ENCODE measurements around the gene PPP1CA.

Gene PPP1CA

DNA sequence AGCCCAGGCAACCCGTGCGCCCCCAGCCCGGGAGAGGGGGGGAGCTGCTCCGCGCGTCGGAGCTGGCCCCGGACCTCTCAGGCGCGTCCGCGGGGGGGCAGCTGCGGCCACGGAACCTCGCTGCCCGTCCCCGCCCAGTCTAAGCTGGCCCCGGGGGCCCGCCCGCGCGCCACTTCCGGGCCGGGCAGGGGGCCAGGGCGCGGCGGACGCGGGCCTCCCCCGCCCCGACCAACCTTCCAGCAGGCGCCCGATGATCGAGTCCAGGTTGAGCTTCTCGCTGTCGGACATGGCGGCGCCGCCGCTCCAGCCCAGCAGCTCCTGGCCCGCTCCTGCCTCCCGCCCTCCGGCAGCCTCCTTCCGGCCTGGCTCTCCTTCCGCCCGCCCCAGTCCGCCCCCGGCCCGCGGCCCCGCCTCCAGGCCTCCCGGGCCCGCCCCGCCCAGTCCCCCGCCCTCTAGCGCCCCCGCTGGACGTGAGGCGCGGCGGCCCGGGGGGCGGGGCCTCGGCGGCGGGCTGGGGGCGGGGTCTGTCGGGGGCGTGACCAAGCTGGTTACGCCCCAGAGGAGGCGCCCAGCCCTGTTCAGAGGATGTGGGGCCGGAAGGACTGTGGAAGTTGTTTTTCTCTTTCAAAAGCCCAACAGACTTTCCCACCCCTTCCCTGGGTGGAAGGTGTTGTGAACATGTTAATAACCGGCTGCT, at the start of gene PPP1CA:
TSS of gene PPP1CA (minus strand) at position 364 of the 697 bp plus-strand sequence. CDS start at position 288, 76 bp downstream.
- in situ Hi-C loops (cut with HindIII; ENCODE audit: low pct_ligation_motif_present, low pct_unique_long_range_greater_than_20kb, low sequenced_read_pairs) = no loop called here
- peak; percentile 81 for DNase-seq

DNA sequence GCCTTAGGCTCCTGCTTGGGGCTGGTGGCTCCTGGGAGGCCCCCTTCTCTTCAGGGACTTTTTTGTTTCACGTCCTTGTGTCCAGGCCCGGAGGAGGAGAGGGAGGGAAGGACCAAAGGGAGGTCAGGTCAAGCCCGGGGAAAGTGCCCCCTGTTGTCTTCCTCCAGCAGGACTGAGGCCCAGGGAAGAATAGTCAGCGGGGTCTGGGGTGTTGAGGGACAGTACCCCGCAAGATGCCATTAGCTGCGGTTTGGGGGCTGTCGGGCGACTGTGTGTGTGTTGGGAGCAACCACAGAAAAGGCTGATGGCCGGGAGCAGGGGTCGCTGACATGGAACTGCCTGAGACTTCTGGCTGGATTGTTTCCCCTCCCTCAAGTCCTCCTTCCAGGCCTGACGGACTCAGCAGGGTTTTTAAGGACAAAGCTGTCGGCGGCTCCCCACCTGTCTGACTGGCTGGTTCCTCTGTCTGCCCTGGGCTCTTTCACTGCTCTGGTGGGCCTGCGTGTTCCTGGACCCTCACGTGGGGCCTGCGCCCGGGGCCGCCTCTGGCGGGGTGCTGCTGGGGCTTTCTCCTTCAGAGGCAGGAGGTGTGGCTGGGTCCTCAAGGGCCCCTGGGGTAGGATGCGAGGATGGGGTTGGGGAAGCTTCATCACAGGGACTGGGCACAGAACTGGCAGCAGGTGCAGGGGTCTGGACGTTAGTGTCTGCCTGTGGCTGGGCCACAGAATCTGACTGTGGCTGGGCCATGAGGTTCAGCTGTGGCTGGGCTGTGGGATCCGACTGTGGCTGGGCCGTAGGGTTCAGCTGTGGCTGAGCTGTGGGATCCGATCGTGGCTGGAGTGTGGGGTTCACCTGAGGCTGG, 49.4 kb upstream of the PPP1CA start:
- in situ Hi-C loops (cut with HindIII; ENCODE audit: low pct_ligation_motif_present, low pct_unique_long_range_greater_than_20kb, low sequenced_read_pairs) = no loop called here
- no peak for DNase-seq

DNA sequence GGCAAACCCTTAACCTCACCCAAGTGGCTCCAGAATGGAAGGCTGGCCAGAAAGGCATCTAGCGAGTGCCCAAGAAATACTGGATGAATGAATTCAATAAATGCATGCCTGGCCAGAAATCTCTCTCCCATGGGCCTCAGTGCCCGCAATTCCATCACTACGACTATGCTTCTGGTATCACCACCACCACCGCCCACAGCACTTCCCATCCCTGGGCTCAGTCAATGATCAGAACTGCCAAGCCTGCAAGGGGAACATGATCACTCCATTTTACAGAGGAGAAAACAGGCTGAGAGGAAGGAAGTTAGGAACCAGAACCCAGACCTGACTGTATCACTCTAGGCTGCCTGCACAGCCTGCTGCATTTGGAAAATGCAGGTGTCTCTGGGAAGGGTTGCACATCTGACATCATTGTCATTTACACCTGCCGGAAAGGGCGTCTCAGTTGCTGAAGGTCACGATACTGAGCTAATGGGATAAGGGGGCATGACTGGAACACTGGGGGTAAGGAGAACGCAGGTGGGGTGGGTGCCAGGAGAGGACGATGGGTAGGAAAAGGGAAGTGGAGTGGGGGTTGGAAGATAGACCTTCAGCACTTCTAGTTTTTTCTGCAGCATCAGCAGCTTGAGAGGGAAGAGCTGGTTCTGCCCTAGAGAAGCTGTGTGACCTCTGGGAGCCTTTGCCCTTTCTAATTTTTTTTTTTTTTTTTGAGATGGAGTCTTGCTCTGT, 47.6 kb upstream of the PPP1CA start:
- in situ Hi-C loops (cut with HindIII; ENCODE audit: low pct_ligation_motif_present, low pct_unique_long_range_greater_than_20kb, low sequenced_read_pairs) = no loop called here
- DNase-seq = no peak

DNA sequence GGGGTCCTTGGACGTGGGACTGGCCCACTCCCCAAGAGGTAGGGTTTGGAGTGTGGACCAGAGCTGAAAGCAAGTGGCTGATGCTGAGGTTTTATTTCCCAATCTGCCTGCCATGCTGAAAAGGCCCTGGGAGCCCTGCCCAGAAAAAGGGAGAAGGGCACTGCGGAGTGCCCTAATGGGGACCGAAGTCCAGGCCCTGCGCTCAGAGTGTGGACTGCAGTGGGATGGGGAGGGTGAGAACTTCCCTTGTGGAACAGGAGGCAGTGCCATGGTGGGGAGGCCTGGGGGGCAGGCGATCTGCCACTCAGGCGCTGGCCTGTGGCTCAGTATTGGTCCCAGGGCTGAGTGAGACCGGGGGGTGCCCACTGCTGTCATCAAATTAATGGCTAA, 46.6 kb upstream of the PPP1CA start:
- DNase-seq = no peak
- in situ Hi-C loops (cut with HindIII; ENCODE audit: low pct_ligation_motif_present, low pct_unique_long_range_greater_than_20kb, low sequenced_read_pairs) = no loop called here

DNA sequence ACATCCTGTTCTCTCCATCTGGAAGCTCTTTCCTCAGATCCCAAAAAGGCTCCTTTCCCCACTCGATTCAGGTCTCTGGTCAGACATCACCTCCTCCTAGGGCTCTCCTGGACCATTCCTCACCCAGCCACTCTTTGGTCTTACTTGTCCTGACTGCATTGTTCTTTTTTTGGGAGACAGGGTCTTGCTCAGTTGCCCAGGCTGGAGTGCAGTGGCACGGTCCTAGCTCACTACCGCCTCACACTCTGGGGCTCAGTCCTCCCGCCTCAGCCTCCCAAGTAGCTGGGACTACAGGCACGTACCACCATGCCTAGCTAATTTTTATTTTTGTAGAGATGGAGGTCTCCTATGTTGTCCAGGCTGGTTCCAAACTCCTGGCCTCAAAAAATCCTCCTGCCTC, 43.9 kb upstream of the PPP1CA start:
- no peak for DNase-seq

DNA sequence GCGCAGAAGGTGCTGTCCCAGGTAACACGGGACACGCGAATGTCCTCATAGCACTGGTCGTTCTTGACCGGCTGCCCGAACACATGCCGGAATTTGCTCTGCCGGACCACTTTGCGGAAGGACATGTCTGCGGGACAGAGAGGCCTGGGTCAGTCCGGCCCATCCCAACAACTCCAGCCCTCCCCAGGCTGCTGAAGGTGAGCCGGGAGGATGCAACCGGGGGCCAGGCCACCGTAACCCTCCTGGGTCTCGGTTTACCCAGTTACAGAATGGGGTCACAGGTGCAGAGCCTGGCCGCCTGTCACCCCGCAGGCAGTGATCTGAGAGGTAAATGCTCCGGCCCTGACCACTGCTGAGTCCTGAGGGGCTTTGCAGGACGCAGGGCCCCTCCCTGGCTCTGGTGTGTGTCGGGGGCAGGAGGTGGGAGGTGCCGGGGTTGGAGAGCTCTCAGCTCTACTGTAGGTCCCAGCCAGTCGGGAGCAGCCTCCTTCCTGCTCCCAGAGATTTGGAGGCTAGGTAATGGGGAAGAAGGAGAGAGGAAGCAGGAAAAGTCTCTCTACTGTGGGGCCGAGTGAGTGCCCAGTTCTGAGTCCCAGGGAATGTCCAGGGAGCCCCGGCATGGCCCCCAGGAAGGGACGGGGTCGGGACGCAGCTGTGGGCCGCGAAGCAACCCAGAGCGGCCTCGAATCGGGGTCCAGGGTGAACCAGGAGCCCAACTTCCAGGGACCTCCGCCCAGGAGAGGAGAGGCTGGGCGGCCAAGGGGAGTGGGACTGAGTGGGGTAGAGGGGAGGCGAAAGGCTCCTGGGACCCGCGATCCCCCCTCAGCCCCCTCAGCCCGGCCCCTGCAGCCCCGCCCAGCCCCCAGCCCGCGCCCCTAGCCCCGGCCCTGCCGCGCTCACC, 41.1 kb upstream of the PPP1CA start:
- in situ Hi-C loops (cut with HindIII; ENCODE audit: low pct_ligation_motif_present, low pct_unique_long_range_greater_than_20kb, low sequenced_read_pairs) = no loop called here
- DNase-seq = no peak

More for the DNA sequence above, 43.9 kb upstream of the PPP1CA start:
- in situ Hi-C loops (cut with HindIII; ENCODE audit: low pct_ligation_motif_present, low pct_unique_long_range_greater_than_20kb, low sequenced_read_pairs) = no loop called here

DNA sequence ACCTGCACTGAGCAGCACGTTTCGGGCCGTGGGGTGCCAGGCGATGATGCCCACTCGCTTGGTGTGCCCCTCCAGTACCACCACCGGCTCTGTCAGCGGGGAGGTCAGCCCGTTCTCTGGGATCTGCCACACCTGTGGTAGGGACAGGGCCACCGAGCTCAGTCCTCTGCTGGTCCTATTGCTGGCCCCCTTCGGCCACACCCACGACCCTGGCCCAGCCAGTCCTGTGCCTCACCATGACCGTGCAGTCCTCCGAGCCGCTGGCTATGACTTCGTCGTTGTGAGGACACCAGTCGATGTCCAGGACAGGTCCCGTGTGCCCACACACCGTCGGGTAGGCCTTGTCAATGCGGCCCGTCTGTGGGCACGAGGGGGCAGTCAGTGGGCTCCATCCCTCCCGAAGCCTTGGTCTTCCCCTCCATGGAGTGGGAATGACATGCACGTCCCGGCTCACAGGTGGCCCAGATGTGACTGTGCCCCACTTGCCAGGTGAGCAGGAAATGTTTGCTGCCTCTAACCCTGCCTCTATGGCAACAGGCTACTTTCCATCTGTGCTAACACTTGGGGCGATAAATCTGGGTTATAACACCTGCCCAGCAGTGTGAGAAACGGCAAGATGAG, 40.2 kb upstream of the PPP1CA start:
- DNase-seq = no peak
- in situ Hi-C loops (cut with HindIII; ENCODE audit: low pct_ligation_motif_present, low pct_unique_long_range_greater_than_20kb, low sequenced_read_pairs) = no loop called here

DNA sequence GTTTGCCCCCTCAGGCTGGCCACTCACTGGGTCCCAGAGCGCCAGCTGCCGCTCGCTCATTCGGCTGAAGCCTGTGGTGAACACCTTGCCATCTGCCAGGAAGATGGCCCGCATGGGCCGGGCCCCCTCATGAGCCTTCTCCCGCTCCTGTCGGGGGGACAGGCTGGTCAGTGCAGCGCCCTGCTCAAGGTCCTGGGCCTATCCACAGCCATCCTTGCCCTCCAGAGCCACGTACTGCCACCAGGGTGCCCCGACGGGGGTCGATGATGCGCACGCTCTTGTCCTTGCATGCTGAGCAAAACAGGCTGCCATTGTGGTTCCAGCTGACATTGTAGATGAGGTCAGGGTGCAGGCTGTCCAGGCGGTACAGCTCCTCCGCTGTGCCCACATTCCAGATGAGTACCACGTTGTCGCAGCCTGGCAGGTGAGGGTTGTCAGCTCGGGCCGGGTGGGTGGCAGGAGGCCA, 39.5 kb upstream of the PPP1CA start:
- DNase-seq = no peak
- in situ Hi-C loops (cut with HindIII; ENCODE audit: low pct_ligation_motif_present, low pct_unique_long_range_greater_than_20kb, low sequenced_read_pairs) = no loop called here

- no peak for DNase-seq
- in situ Hi-C loops (cut with HindIII; ENCODE audit: low pct_ligation_motif_present, low pct_unique_long_range_greater_than_20kb, low sequenced_read_pairs) = no loop called here
These were observed 38.8 kb upstream of the PPP1CA start for GRCh38 chr11:67440229-67441097.

DNA sequence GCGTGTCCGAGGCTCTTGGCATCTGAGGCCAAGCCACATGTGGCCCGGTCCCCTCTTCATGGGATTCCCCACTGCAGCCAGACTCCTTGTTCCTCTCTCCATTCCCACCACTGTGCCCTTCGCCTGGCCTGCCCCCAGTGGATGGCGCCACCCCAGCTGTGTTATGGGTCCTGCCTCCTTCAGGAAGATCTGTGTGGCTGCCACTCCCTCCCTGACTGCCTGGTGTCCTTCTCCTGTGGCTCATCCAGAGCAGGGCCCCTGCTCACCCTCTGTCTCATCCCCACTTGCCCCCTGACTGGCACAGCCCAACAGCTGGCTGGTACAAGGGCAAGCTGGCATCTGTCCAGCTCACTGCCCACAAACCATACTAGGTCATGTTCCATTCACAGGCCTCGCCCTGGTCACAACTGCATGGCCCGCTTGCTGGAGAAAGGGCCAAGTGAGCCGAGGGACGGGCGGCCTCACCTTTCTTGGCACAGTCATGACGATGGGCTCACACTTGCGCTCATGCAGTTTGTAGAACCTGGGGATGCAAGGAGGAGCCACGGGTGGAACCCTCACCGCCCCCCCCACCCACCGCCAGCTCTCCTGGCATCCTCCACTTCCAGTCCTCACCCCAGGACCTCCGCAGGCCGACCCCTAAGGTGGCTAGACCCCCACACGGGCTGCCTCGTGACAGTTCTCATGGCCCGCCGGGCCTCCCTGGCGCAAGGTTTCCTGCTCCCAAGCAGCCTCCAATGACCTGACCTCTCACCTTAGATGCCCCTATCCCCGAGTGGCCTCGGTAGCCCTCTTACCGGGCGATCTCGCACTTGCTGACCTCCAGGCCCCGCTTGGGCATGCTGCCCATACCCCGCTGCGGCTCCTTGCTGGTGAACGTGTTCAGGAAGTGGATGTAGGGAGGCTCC, 37.9 kb upstream of the PPP1CA start:
- in situ Hi-C loops (cut with HindIII; ENCODE audit: low pct_ligation_motif_present, low pct_unique_long_range_greater_than_20kb, low sequenced_read_pairs) = no loop called here
- DNase-seq = peak; percentile 42

DNA sequence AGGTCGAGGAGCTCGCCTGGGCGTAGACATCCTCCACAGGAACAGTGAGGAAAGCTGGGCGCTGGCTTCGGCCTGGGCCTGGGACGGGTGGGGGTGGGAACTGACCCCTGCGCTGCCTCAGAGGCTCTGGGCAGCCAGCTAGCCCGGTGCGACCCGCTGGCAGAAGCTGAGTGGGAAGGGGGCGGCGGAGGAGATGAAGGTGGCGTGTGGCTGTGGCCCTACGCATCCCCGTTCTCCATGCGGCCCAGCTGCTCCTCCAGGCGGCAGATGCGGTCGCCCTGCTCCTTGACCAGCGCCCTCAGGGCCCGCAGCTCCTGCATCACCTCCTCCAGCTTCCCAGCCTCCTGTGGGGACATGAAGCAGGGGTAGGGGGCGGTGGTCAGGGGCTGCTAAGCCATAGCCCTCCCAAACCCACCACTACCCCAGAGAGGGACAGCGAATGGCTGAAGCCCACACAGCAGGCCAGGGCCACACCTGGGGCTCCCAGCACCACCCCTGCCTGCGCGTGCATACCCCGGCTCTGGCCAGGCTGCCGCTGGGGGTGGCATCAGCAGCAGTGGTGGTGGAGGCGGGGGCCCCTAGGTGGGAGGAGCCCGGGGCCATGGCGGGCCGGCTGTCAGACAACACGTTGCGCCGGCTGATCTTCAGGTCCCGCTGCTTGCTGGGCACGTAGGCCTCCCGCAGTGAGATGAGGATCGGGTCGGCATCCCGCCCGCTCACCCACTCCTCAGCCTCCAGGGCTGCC, 36.7 kb upstream of the PPP1CA start:
- in situ Hi-C loops (cut with HindIII; ENCODE audit: low pct_ligation_motif_present, low pct_unique_long_range_greater_than_20kb, low sequenced_read_pairs) = no loop called here
- no peak for DNase-seq

DNA sequence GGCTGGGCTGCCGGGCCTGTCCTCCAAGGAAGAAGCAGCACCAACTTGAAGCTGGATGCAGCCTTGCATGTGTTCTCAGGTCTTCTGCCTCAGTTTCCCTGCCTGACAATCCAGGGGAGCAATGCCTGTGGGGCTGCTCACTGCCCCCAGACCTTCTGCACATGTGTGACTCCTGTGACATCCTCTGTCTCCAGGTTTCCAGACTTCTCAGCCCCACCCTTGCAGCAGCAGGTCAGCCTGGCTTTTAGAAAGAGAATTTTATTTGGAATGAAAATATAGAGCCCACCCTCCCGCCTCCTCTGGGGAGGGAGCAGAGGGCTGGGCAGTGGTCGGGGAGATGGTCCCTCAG, 36.1 kb upstream of the PPP1CA start:
- in situ Hi-C loops (cut with HindIII; ENCODE audit: low pct_ligation_motif_present, low pct_unique_long_range_greater_than_20kb, low sequenced_read_pairs) = no loop called here

DNA sequence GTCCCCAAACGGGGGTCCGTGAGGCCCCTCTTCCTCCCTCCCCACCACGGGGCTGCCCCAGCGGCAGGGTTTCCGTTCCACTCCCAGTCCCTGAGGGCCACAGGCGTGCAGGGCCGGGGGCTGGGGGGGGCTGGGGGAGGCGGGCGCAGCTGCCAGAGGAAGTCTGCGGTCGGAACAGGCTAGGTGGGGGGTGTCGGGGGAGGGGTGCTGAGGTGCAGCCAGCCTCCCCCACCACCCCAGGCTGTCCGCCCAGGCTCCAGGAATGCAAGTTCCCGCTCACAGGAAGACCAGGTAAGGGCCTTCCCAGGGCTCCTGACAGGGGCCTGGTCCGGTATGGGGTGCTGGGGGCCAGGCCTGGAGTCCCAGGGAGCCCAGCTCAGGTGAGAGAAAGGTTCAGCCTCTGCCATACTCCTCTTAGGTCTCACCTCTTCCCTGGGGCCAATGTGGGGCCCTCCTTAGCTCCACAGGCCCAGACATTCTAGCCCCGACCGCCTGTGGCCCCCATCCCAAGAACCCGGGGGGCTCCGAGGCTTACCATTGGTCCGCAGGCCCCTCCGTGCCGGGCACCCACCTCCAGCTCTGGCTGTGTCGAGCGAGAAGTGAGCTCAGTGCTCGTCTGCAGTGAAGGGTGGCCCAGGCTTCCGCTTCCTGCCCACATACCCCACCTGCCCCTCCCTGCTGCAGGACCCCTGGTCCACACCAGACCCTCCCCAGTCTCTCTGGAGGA, 35.6 kb upstream of the PPP1CA start, which contains the start of gene PTPRCAP:
TSS of gene PTPRCAP (minus strand) at position 601 of the 727 bp plus-strand sequence. CDS start at position 538, 63 bp downstream.
- DNase-seq = no peak
- in situ Hi-C loops (cut with HindIII; ENCODE audit: low pct_ligation_motif_present, low pct_unique_long_range_greater_than_20kb, low sequenced_read_pairs) = no loop called here

More for the DNA sequence above, 36.1 kb upstream of the PPP1CA start:
- no peak for DNase-seq

DNA sequence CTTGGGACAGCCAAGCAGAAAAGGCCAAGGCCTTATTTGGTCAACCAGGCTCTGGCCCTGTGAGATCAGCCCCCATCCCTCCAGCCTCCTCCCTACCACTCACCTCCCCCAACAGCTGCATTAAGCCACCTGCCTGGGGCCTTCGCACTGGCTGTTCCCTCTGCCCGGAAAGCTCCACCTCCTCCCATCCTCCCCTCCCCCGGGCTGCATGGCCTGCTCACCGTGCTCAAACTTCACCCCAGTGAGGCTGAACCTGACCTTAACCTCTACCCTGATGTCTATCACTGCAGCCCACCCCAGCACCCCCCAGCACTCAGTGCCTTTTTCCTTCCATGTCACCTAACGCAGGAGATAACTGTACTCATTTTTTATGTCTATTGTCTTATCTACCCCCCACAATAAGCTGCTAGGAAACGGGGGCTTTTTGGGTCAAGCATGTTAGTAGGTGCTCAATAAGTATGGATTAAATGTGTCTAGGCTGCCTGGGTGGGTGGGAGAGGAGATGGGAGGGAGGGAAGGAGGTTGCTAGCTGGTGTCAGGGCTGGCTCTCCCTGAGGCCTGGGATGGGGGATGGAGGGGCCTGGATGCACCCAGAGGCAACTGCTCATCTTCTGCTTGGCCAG, 34.9 kb upstream of the PPP1CA start:
- in situ Hi-C loops (cut with HindIII; ENCODE audit: low pct_ligation_motif_present, low pct_unique_long_range_greater_than_20kb, low sequenced_read_pairs) = no loop called here
- DNase-seq = no peak
